Glomerular endothelial cell (primary cell): ENCODE measurements around the gene PCDHA6. TPM values are rescaled to one million over a fixed set of nuclear protein-coding genes. Genes with fewer than 3 reads are reported as not detected.
"Not testable (repeated sequence)": the region's sequence is repeated elsewhere in the genome, so short reads cannot be mapped to it uniquely, and the experiment has no call there.

Source experiments
- DNase-seq: peaks from one replicate; pipeline ENCODE4 v3.0.0-alpha.2; 2011; ENCODE audit warnings: low read depth, low spot score; ENCODE audit errors: extremely low read depth
- total RNA-seq: library from RNA; depleted of rRNA; stranded (reverse); fragments of >200 nt; gene quantifications from 2 replicates; pipeline ENCODE4 v1.2.3, GENCODE V29; 2015

PCDHA6 gene
- total RNA-seq, 1 donor from 2014 or later = 0.23 TPM

DNA sequence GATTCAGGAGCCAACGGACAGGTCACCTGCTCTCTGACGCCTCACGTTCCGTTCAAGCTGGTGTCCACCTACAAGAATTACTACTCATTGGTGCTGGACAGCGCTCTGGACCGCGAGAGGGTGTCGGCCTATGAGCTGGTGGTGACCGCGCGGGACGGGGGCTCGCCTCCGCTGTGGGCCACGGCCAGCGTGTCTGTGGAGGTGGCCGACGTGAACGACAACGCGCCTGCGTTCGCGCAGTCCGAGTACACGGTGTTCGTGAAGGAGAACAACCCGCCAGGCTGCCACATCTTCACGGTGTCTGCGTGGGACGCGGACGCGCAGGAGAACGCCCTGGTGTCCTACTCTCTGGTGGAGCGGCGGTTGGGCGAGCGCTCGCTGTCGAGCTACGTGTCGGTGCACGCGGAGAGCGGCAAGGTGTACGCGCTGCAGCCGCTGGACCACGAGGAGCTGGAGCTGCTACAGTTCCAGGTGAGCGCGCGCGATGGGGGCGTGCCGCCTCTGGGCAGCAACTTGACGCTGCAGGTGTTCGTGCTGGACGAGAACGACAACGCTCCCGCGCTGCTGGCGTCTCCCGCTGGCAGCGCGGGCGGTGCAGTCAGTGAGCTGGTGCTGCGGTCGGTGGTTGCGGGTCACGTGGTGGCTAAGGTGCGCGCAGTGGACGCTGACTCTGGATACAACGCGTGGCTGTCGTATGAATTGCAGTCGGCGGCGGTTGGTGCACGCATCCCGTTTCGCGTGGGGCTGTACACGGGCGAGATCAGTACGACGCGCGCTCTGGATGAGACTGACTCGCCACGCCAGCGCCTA, 29.6 kb downstream of the PCDHA6 start:
- DNase-seq = no peak

- no peak for DNase-seq
These were observed 30.2 kb downstream of the PCDHA6 start for GRCh38 chr5:140857987-140858240.

- no peak for DNase-seq
These were observed 34.9 kb downstream of the PCDHA6 start for GRCh38 chr5:140862441-140863295.

DNA sequence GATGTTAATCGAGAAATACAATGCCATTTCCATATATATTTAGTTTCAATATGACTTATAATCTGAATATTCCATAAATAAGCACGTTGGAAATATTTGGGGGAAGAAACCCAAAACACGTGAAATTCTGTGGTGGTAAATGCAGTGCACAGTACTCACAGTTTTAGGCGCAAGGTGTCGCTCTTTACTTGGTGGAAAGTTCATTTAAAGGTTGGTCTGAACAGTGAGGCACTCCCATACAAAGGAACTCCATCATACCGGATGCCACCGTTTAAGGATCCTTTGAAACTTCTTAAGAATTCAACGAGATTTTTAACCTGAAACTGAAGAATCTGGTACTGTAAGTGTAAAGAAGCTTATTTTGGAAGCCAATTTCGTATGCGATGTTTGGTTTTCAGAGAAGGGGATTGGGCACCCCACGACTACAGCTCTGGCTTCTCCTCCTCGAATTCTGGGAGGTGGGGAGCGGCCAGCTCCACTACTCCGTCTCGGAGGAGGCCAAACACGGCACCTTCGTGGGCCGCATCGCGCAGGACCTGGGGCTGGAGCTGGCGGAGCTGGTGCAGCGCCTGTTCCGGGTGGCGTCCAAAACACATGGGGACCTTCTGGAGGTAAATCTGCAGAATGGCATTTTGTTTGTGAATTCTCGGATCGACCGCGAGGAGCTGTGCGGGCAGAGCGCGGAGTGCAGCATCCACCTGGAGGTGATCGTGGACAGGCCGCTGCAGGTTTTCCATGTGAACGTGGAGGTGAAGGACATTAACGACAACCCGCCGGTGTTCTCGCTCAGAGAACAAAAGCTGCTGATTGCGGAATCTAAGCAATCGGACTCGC, 41.2 kb downstream of the PCDHA6 start, which contains the start of gene PCDHA11:
TSS of gene PCDHA11 (plus strand) at position 237 of the 834 bp plus-strand sequence. CDS start at position 384, 147 bp downstream.
- DNase-seq = peak; percentile 4

DNA sequence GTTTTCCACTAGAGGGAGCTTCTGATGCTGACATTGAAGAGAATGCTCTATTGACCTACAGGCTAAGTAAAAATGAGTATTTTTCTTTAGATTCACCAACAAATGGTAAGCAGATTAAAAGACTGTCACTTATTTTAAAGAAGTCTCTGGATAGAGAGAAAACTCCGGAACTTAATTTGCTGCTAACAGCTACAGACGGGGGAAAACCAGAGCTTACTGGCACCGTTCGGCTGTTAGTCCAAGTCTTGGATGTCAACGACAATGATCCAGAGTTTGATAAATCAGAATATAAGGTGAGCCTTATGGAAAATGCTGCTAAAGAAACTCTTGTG, 41.8 kb downstream of the PCDHA6 start:
- DNase-seq = no peak

GRCh38 chr5:140870221-140871201, 42.8 kb downstream of the PCDHA6 start:
- DNase-seq = no peak

DNA sequence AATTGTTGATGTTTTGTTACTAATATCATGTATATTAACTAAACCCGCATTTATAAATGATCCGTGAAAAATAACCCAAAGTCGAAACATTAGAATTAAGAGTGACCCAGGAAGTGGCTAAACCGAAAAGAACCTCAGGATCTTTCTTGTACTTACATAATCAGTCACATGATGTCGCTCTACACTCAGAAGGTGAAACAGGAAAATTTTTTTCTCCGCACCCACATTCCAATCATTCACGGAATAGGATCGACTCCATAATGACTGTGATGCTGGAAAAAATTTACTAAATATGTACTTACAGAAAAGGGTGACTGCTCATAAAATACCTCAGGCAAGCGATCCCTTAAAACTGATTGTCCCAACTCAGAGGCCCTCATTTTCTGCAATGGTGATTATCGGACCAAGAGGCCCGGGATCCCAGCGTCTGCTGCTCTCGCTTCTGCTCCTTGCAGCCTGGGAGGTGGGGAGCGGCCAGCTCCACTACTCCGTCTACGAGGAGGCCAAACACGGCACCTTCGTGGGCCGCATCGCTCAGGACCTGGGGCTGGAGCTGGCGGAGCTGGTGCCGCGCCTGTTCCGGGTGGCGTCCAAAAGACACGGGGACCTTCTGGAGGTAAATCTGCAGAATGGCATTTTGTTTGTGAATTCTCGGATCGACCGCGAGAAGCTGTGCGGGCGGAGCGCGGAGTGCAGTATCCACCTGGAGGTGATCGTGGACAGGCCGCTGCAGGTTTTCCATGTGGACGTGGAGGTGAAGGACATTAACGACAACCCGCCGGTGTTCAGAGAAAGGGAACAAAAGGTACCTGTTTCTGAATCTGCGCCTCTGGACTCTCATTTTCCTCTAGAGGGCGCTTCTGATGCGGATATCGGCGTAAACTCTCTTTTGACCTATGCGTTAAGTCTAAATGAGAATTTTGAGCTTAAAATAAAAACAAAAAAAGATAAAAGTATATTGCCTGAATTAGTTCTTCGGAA, 47.6 kb downstream of the PCDHA6 start, which contains the start of gene PCDHA12:
TSS of gene PCDHA12 (plus strand) at position 224 of the 981 bp plus-strand sequence. CDS start at position 389, 165 bp downstream.
- DNase-seq = no peak

DNA sequence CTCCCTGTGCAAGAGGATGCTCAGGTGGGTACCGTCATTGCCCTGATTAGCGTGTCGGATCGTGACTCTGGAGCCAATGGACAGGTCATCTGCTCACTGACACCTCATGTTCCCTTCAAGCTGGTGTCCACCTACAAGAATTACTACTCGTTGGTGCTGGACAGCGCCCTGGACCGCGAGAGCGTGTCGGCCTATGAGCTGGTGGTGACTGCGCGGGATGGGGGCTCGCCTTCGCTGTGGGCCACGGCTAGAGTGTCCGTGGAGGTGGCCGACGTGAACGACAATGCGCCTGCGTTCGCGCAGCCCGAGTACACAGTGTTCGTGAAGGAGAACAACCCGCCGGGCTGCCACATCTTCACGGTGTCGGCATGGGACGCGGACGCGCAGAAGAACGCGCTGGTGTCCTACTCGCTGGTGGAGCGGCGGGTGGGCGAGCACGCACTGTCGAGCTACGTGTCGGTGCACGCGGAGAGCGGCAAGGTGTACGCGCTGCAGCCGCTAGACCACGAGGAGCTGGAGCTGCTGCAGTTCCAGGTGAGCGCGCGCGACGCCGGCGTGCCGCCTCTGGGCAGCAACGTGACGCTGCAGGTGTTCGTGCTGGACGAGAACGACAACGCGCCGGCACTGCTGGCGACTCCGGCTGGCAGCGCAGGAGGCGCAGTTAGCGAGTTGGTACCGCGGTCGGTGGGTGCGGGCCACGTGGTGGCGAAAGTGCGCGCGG, 48.9 kb downstream of the PCDHA6 start:
- DNase-seq = not testable (repeated sequence)

DNA sequence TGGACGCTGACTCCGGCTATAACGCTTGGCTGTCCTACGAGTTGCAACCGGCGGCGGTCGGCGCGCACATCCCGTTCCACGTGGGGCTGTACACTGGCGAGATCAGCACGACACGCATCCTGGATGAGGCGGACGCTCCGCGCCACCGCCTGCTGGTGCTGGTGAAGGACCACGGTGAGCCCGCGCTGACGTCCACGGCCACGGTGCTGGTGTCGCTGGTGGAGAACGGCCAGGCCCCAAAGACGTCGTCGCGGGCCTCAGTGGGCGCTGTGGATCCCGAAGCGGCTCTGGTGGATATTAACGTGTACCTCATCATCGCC, 49.5 kb downstream of the PCDHA6 start:
- no peak for DNase-seq

Other genes with a start within 250 kb of the PCDHA6 start
- gene CD14, start 194.8 kb upstream of the PCDHA6 start, total RNA-seq = 0.23 TPM in 1 of 2 replicates, not detected in the other
- gene TMCO6, start 188.5 kb upstream of the PCDHA6 start, total RNA-seq = 31.9 and 49.7 TPM in 2 replicates
- gene NDUFA2, start 180.3 kb upstream of the PCDHA6 start, total RNA-seq = 44.9 and 58.9 TPM in 2 replicates
- 76.4 and 90.9 TPM in 2 replicates for gene IK, start 180.1 kb upstream of the PCDHA6 start, total RNA-seq
- gene WDR55, start 163.1 kb upstream of the PCDHA6 start, total RNA-seq = 20.5 and 21.3 TPM in 2 replicates
- gene DND1, start 154.4 kb upstream of the PCDHA6 start, total RNA-seq = 0.29 and 1.1 TPM in 2 replicates
- 76.7 and 101 TPM in 2 replicates for gene HARS1, start 136.6 kb upstream of the PCDHA6 start, total RNA-seq
- gene HARS2, start 136.5 kb upstream of the PCDHA6 start, total RNA-seq = 28.4 and 32.1 TPM in 2 replicates
- 21.1 and 24.3 TPM in 2 replicates for gene ZMAT2, start 127.5 kb upstream of the PCDHA6 start, total RNA-seq
- 0.06 TPM in 1 of 2 replicates, not detected in the other for gene PCDHA1, start 41.8 kb upstream of the PCDHA6 start, total RNA-seq
- gene PCDHA2, start 33.1 kb upstream of the PCDHA6 start, total RNA-seq = 0.15 TPM in 1 of 2 replicates, not detected in the other
- gene PCDHA3, start 26.9 kb upstream of the PCDHA6 start, total RNA-seq = 0.05 and 0.35 TPM in 2 replicates
- gene PCDHA4, start 20.9 kb upstream of the PCDHA6 start, total RNA-seq = 0.29 TPM in 1 of 2 replicates, not detected in the other
- gene PCDHA5, start 6.3 kb upstream of the PCDHA6 start, total RNA-seq = 0.18 TPM in 1 of 2 replicates, not detected in the other
- 0.05 and 0.64 TPM in 2 replicates for gene PCDHA7, start 6.3 kb downstream of the PCDHA6 start, total RNA-seq
- gene PCDHA8, start 13.2 kb downstream of the PCDHA6 start, total RNA-seq = 0.18 TPM in 1 of 2 replicates, not detected in the other
- gene PCDHA9, start 20.4 kb downstream of the PCDHA6 start, total RNA-seq = 0.06 and 0.19 TPM in 2 replicates
- gene PCDHA10, start 27.9 kb downstream of the PCDHA6 start, total RNA-seq = under 0.01 and 0.47 TPM in 2 replicates
- gene PCDHA11, start 41.0 kb downstream of the PCDHA6 start, total RNA-seq = 0.23 TPM in 1 of 2 replicates, not detected in the other
- not detected in 2 replicates for gene PCDHA12, start 47.3 kb downstream of the PCDHA6 start, total RNA-seq
- gene PCDHA13, start 54.2 kb downstream of the PCDHA6 start, total RNA-seq = 0.10 and 0.12 TPM in 2 replicates
- gene PCDHAC1, start 98.3 kb downstream of the PCDHA6 start, total RNA-seq = 0.06 TPM in 1 of 2 replicates, not detected in the other
- not detected in 2 replicates for gene PCDHAC2, start 138.5 kb downstream of the PCDHA6 start, total RNA-seq
- not detected in 2 replicates for gene PCDHB1, start 223.4 kb downstream of the PCDHA6 start, total RNA-seq